Neural cell (in vitro differentiated cells): Measurements from ENCODE around the gene NDUFV2.

Source experiments
- CTCF ChIP-seq: fragments of 450-650 bp; IDR thresholded peaks from 2 replicates; pipeline ENCODE4 v1.5.1; 2014; ENCODE audit warnings: antibody characterized with exemption, mild to moderate bottlenecking, moderate library complexity; ENCODE audit not compliant: poor library complexity, severe bottlenecking
- RAD21 ChIP-seq: fragments of 450-650 bp; conservative IDR thresholded peaks from 2 replicates; pipeline ENCODE4 v1.6.1; 2014; ENCODE audit warnings: antibody characterized with exemption, mild to moderate bottlenecking, moderate library complexity
- REST ChIP-seq: IDR thresholded peaks from 2 replicates; pipeline ENCODE4 v1.6.1; 2012; ENCODE audit warnings: borderline replicate concordance
- TAF1 ChIP-seq: IDR thresholded peaks from 2 replicates; pipeline ENCODE4 v1.6.1; 2012; ENCODE audit warnings: low read depth

GRCh38 chr18:9105420-9105819, 2.9 kb downstream of the NDUFV2 start:
- TF ChIP-seq CTCF: no peak
- TF ChIP-seq RAD21: no peak
- no peak for TF ChIP-seq TAF1
- no peak for TF ChIP-seq REST
